ENCODE results near the gene DISC1.
"Not testable (repeated sequence)": the region's sequence is repeated elsewhere in the genome, so short reads cannot be mapped to it uniquely, and the experiment has no call there.

The DISC1 gene

DNA sequence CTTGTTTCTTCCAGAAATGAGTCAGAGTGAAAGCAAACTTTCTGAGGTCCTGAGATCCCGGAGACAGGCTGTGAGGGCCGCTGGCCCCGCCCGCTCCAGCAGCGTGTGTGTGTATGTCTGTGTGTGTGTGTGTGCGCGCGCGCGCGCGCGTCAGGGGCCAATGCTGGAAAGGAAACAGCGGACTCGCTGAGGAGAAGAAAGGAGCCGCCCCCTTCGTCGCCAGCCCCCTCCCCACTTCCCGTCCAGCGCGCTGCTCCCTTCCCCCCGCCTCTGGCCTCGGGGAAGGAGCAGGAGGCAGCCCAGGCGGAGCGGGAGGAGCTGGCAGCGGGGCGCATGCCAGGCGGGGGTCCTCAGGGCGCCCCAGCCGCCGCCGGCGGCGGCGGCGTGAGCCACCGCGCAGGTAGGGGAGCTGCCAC is at the start of gene DISC1:
TSS of gene DISC1 (plus strand) at position 256 of the 416 bp plus-strand sequence. CDS start at position 334, 78 bp downstream.
- DNase-seq (ENCODE audit: low read depth in 2 of 2): peak; percentile 42 to 44

DNA sequence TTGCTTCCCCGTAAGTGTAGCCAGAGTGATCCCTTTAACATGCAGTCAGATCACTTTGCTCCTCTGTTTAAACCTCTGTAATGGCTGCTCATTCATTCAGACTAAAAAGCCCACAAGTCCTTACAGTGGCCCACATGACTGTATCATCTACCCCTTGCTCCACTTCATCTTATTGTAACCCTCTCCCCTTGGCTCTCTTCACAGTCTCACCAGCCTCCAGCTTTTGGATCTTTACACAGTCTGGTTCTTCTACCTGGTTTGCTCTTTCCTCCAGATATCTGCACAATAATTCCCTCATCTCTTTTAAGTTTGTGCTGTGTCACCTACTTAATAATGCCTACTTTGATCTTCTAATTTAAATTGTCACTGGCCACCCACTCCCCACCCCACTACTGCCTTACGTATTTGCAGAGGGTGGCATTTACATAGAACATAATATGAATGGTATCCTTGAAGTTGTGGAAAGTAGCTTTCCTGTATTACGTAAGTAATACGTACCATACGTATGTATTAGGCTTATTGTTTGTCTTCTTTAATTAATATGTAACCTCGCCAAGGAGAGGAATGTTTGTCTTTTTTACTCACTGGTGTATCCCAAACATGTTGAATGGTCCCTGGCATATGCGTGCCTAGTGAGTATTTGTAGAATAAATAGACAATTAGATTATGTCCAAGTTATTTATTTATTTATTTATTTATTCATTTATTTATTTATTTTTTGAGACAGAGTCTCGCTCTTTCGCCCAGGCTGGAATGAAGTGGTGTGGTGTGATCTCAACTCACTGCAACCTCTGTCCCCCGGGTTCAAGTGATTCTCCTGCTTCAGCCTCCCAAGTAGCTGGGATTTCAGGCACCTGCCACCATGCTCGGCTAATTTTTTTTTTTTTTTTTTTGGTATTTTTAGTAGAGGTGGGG is 49.5 kb upstream of the DISC1 start:
- no peak for DNase-seq (ENCODE audit: low read depth in 2 of 2)

DNA sequence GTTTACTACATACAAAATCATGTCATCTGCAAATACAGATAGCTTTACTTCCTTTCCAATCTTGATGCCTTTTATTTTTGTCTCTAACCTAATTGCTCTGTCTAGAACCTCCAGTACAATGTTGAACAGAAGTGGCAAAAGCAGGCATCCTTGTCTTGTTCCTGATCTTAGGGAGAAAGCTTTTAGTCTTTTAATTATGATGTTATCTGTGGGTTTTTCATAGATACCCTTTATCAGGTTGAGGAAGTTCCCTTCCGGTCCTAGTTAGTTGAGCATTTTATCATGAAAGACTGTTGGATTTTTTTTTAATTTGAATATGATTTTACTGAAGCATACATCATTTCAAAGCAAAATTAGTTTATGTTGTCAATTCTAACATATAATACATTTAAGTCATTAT is 45.7 kb upstream of the DISC1 start:
- DNase-seq (ENCODE audit: low read depth in 2 of 2): no peak

DNA sequence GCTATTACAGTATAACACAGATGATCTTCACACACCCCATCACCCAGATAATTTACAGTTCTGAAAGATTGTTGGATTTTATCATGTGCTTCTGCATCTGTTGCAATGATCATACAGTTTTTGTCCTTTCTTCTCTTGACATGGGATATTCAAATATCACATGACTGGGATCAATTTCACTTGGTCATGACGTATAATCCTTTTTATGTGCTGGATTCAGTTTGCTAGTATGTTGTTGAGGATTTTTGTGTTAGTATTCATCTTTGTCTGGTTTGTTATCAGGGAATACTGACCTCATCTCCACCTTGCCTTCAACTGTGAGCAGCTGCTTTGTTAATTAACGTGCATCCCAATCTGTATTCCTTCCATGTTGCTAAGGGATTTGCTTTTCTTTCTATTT is 44.7 kb upstream of the DISC1 start:
- no peak for DNase-seq (ENCODE audit: low read depth in 2 of 2)

DNA sequence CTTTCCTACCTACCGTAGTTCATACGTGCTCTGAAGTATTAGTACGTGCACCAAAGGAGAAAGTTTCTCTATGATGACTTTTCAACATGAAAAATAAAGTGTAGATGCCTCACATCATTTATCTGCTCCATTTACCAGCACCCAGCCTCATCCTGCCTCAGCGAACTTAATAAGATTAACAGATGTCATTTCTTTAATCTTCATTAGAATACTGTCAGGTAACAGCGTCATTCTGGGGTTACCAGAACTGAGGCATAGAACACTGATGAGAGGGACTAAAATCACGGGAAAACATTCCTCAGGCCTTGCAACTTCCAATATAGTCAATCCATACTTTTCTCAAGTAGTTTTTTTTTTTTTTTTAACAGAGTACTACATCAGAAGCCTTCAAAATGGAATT is 43.2 kb upstream of the DISC1 start:
- no peak for DNase-seq (ENCODE audit: low read depth in 2 of 2)

DNA sequence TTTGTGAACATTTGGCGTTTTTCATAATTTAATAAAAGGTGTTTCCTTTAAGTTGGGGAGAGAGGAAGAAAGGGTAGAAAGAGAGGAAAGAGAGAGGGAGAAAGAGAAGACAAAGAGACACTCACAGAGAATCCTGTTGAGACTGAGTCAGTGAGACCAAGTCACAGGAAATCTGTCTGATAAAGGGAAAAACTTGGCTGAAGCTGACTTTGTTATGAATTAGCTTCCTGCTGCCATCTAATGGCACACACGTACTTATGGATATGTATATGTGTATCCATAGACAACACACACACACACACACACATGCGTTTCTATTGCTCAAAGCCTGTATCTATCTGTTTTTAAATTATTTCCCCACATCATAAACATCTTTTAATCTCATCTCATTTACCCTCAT is 42.5 kb upstream of the DISC1 start:
- DNase-seq (ENCODE audit: low read depth in 2 of 2): no peak

DNA sequence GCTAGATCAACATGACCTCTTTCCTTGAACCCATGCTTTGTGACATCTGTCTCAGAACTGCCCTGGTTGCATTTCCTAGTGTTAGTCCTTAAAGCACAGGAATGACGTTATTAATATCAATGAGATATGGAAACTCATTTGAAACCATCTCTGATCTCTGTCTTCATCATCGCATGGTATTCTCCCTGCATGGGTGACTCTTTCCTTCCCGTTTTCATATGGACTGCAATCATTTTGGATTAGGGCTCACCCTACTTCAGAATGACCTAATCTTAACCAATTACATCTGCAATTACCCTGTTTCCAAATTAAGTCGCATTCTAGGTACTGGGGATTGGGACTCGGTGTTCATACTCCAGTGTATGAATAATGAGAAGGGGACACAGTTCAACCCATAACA is 41.7 kb upstream of the DISC1 start:
- DNase-seq (ENCODE audit: low read depth in 2 of 2): no peak

DNA sequence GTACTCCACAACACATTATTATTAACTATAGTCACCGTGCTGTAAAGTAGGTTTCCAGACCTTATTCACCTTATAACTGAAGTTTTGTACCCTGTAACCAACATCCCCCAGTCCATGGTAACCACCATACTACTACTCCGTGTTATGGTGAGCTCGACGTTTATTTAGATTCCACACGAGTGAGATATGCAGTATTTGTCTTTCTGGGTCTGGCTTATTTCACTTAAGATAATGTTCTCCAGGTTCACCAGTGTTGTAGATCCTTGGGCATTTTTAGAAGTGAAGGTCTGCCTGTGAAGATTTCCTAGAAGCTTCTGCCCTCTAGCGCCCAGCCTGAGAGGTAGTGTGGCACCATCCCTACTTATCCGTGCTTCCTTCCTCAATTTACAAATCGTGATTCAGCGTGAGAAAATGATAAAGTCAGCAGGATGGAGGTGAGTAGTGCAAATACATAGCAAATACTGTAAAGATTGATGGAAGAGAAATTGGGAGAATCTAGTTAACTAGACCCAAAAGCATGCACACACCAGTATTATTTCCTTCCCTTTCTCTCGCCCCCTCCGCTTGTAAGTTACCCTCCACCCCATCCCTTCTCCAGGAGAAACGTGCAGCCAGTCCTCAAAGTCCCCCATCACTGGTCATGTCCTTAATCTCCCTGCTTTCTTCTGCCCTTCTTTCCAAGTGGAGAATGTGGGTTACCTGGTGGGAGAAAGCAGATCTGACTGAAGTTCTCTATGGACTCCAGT is 36.0 kb upstream of the DISC1 start:
- DNase-seq (ENCODE audit: low read depth in 2 of 2): peak in 1 of 2 donors; percentile 12

DNA sequence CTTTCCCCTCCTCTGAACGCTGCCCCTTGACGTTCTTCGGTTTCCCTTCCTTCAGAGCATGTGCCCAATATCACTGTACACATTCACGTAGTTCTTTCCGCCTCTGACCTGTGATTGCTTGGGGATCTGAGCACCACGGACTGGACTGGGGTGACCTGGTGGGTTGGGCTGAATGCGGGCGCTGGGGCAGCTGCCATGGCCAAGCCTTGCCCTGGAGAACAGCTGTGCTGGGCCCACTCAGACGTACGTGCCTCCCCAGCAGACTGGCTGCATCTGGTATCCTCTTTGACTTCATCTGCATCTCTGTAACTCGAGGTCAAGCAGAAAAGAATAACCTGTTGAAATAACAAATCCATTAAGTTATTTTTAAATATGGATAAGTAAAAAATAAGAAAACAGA is 35.1 kb upstream of the DISC1 start:
- no peak for DNase-seq (ENCODE audit: low read depth in 2 of 2)

DNA sequence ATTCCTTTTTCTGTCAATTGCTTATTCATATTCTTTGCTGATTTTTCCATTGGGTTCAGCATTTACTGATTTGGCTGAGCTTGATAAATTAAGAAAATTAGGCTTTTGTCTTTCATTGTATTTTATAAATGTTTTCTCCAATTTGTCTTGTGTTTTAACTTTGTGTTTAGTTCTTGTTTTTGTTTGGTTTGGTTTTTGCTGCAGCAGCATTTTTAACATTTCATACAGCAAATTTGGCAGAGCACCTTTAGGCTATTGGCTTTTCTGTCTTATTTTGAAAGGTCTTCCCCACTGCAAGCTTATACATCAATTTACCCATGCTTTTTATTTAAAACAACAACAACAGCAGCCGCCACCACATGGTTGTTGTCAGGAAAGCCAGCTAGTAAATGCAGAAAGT is 33.8 kb upstream of the DISC1 start:
- no peak for DNase-seq (ENCODE audit: low read depth in 2 of 2)

DNA sequence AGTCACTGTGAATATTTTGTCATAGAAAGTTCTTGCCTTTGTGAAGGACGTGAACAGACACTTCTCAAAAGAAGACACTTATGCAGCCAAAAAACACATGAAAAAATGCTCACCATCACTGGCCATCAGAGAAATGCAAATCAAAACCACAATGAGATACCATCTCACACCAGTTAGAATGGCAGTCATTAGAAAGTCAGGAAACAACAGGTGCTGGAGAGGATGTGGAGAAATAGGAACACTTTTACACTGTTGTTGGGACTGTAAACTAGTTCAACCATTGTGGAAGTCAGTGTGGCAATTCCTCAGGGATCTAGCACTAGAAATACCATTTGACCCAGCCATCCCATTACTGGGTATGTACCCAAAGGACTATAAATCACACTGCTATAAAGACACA is 33.3 kb upstream of the DISC1 start:
- not testable (repeated sequence) for DNase-seq (ENCODE audit: low read depth in 2 of 2)

DNA sequence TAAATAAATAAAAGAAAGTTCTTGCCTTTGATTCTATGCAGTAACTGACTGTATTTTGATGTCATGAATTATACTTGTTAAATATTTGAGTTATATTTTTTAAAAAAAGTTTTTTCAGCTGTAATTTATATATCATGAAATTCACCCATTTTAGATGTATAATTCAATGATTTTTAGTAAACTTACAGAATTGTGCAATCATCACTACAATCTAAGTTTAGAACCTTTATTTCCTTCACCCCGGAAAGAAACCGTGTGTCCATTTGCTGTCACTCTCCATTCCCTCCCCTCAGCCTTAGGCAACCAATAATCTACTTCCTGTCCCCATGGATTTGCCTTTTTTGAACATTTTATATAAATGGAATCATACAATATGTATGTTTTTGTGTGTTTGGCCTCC is 32.5 kb upstream of the DISC1 start:
- DNase-seq (ENCODE audit: low read depth in 2 of 2): no peak

DNA sequence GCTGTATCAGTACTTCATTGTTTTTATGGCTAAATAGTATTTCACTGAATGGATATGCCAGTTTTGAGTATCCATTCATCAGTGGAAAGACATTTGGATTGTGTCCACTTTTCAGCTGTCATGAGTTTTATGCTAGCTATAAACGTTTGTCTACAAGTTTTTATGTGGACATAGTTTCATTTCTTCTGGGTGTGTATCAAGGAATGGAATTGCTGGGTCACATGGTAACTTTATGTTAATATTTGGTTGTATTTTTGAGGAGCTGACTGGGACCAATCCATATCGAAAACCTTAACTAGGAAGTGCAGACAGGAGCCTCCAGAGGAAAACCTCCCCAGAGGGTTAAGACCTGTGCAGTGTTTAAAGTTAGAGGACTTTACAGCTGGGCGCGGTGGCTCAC is 31.8 kb upstream of the DISC1 start:
- no peak for DNase-seq (ENCODE audit: low read depth in 2 of 2)

DNA sequence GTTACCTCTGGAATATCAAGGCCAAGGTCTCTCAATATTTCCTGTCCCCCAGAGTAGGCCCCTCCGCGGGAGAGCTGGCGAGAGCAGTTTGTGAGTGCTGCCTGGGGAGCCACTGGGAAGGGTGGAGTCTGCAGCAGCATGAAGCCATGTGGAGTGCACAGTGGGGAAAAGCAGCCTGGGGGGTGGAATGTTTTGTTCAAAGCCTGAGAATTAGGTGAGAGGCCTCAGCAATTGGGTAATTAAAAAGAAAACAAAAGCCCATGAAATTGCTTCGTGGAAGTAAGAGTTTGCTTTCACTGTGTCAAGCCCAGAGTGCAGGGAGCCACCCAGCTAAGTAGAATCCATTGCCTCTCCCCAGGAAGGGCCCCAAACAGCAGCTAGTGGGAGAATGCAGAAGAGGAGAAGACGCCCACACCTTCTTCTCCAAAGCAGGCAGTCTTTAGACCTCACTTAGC is 30.2 kb upstream of the DISC1 start:
- no peak for DNase-seq (ENCODE audit: low read depth in 2 of 2)

DNA sequence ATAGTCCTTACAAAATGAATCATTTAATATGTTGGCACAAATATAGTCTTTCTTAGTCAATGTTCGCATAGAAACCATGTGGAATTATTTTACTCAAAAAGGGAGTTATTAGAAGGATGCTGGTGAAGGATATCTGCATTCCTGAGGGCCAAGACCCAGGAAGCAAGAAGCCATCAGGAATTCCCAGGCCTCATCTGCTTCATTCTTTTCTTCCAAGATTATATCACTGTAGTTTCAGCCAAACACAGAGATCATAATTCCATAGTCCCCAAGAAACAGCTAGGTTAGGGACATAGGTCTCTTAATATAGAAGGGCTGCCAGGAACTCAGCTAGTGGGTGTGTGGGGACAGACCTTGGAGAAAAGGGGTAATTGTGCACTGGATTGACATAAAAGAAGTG is 28.6 kb upstream of the DISC1 start:
- DNase-seq (ENCODE audit: low read depth in 2 of 2): no peak

DNA sequence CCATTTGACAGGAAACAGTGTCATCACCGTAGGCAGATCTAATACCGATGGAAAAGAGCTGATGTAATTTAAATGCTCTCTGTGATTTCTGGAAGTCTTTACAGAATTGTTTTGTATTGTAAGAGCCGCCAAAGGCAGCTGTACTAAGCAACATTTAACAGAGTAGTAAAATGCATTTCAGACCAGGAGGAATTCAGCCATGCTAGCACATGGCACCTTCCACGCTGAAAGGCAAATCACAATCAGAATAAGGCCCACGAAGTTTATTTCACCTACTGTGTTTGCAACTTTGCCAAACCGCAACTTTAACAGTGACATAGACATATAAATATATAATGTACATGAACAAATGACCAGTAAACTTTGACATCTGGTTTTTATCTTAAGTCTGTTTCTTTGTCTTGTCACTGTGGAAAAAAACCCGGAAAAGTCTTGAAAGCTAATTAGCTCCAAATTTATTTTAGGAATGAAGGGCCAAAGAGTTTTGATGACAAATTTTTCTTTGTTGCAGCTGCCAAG is 26.1 kb upstream of the DISC1 start:
- no peak for DNase-seq (ENCODE audit: low read depth in 2 of 2)

DNA sequence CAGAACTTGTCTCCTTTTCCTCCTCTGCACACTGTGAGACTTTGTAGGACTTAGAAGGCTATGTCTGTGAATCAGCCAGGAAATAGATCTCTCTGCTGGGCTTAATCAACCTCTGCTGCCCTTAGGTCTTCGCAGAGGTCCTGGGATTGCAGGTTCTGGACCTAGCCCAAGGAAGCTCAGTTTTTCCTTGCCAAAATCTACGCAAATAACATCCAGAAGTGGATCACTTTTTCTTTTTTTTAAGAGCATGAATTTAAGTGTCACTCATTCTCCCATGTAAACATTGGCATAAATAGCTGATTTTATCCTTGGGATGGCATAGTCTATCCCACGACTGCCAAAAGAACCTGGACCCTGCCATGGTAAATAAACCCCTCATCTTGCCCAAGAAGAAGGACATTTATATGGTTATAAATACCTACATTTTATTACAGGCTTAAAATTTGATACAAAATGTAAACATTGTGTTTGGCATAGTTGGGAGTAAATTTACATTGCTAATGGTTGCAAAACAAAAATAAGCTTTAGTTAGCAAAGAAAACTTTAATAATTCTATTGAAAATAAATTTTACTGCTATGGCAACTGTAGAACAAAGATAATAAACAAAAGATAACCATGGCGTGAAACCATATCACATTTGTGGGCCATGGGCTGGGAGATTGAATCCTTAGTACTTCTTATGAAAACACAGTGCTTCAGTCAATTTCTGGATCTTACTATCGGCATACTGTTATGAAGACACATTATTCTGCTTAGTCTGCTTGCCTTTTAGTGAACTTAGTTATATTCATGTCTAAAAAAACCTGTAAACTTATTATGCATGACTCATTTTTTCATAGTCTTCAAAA is 24.5 kb upstream of the DISC1 start:
- no peak for DNase-seq (ENCODE audit: low read depth in 2 of 2)

DNA sequence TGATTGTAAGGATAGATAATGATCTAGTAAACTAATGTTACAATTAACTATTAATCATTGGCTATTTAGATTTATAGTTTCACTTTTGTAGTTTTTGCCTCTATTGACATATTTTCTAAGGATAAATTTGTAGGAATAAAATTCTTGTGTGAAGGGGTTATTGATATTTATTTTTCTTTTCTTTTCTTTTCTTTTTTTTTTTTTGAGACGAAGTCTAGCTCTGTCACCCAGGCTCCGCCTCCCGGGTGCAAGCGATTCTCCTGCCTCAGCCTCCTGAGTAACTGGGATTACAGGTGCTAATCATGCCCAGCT is 24.0 kb upstream of the DISC1 start:
- DNase-seq (ENCODE audit: low read depth in 2 of 2): no peak

DNA sequence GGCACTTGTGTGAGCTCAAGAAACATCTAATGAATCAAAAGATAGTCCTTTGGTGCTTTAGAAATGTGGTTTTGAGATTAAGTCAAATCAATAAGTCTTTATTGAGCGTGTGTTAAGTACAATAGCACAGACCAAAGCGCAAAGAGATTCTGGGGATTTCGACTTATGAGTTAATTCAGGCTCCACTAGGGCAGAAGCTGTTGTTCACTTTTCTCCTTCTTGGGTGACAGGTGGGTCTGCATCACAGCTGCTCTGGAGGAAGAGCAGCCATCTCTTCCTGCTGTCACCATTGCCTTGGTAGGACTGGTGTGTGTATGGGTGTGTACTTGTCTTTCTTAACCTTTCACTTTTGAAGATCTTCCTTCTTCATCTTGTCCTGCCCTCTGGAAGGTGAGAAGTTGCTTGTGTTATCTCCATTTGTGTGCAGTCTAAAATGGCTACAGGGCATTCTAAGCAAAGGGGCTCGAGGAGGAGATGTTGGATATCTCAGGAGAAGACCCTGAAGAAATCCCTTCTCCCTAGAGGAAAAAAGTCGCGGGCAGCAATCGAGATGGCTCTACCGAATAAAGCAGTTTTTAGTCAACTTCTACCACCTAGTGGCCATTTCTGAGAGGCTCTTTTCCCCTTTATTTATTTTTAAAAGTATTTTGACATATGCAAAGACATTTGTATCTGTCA is 22.9 kb upstream of the DISC1 start:
- DNase-seq (ENCODE audit: low read depth in 2 of 2): no peak

DNA sequence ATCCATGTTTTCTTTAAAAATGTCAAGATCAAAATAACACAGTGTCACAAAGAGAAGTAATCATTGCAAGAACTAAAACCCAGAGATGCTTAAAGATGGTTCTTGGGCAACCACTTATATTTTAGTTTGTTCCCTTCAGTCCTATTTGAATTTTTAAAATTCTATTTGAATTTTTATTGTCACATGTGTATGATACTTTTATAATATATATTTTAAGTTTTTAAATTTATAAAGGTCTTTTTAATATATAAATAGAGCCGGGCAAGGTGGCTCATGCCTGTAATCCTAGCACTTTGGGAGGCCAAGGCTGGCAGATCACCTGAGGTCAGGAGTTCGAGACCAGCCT is 22.3 kb upstream of the DISC1 start:
- DNase-seq (ENCODE audit: low read depth in 2 of 2): no peak
